ENCODE measurements around the gene RASSF1. TPM values are rescaled to one million over a fixed set of nuclear protein-coding genes. Genes with fewer than 3 reads are reported as not detected.
A peak's percentile ranks its signal among the peaks of the same experiment; 100 is the strongest.

The RASSF1 gene
- total RNA-seq, 2 donors from 2014 or later, result 9.4 to 17.2 TPM

GRCh38 chr3:50299929-50300680, 40.5 kb downstream of the RASSF1 start:
- Mint-ChIP-seq H3K4me3 (peak overlapping the region; percentile 82), H3K27ac (peak overlapping the region; percentile 89), H3K27me3 (ENCODE audit: insufficient read depth) (no peaks in the 10 kb centered on the region), H3K36me3 (ENCODE audit: low read depth) (peaks cover 2% of the 10 kb centered on the region), H3K4me1 (peaks cover 17% of the 10 kb centered on the region), H3K9me3 (peaks cover 6% of the 10 kb centered on the region)
- DNase-seq, result peak; percentile 55
- WGBS, 2 experiments (ENCODE audit: insufficient coverage in 1 of 2, insufficient read length in 1 of 2), result 71 to 80% methylated on average over 10 to 12 of the region's 12 CpGs
- peak overlapping the region; percentile 47 for H3K9ac ChIP-seq (ENCODE audit: extremely low read depth, low read length, poor library complexity, severe bottlenecking)
- peak overlapping the region; percentile 79 for H3K4me3 ChIP-seq (ENCODE audit: low read length)
- TF ChIP-seq CTCF (conservative IDR thresholded peaks at IDR 0.05), result no peak
- peak overlapping the region; percentile 38 for H3K27ac ChIP-seq (ENCODE audit: low read depth, low read length)
- peaks cover 3% of the 10 kb centered on the region for H3K4me1 ChIP-seq (ENCODE audit: control insufficient read depth, insufficient read depth, low read length)
- H3K27me3 ChIP-seq (ENCODE audit: control insufficient read depth, insufficient read depth, low read length, poor library complexity, severe bottlenecking), result no peaks in the 10 kb centered on the region
- H3K36me3 ChIP-seq (ENCODE audit: control insufficient read depth, insufficient read depth, low read length), result no peaks in the 10 kb centered on the region
- no peaks in the 10 kb centered on the region for H3K9me3 ChIP-seq (ENCODE audit: control insufficient read depth, low read length)

- H3K36me3 Mint-ChIP-seq (ENCODE audit: low read depth), result peaks cover 2% of the 10 kb centered on the region
- peaks cover 17% of the 10 kb centered on the region for H3K4me1 Mint-ChIP-seq
- no peaks in the 10 kb centered on the region for H3K36me3 ChIP-seq (ENCODE audit: control insufficient read depth, insufficient read depth, low read length)
- TF ChIP-seq CTCF (conservative IDR thresholded peaks at IDR 0.05), result no peak
- H3K27me3 Mint-ChIP-seq (ENCODE audit: insufficient read depth), result no peaks in the 10 kb centered on the region
- H3K27ac ChIP-seq (ENCODE audit: low read depth, low read length), result no peak overlapping the region
- peak overlapping the region; percentile 89 for H3K27ac Mint-ChIP-seq
- H3K9me3 ChIP-seq (ENCODE audit: control insufficient read depth, low read length), result no peaks in the 10 kb centered on the region
- no peak for DNase-seq
- no peaks in the 10 kb centered on the region for H3K27me3 ChIP-seq (ENCODE audit: control insufficient read depth, insufficient read depth, low read length, poor library complexity, severe bottlenecking)
- WGBS, 2 experiments (ENCODE audit: insufficient coverage in 1 of 2, insufficient read length in 1 of 2), result 4 to 8% methylated on average over 11 to 12 of the region's 12 CpGs
- peaks cover 2% of the 10 kb centered on the region for H3K9me3 Mint-ChIP-seq
- peak overlapping the region; percentile 79 for H3K4me3 ChIP-seq (ENCODE audit: low read length)
- peak overlapping the region; percentile 82 for H3K4me3 Mint-ChIP-seq
- H3K9ac ChIP-seq (ENCODE audit: extremely low read depth, low read length, poor library complexity, severe bottlenecking), result peak overlapping the region; percentile 47
- H3K4me1 ChIP-seq (ENCODE audit: control insufficient read depth, insufficient read depth, low read length), result peaks cover 3% of the 10 kb centered on the region
Measured at GRCh38 chr3:50299638-50299928, 41.1 kb downstream of the RASSF1 start.

- no peaks in the 10 kb centered on the region for H3K9me3 Mint-ChIP-seq
- TF ChIP-seq CTCF (conservative IDR thresholded peaks at IDR 0.05), result peak; percentile 56
- H3K27me3 Mint-ChIP-seq (ENCODE audit: insufficient read depth), result no peaks in the 10 kb centered on the region
- no peaks in the 10 kb centered on the region for H3K9me3 ChIP-seq (ENCODE audit: control insufficient read depth, low read length)
- H3K9ac ChIP-seq (ENCODE audit: extremely low read depth, low read length, poor library complexity, severe bottlenecking), result peak within 1 kb of the TSS; percentile 62
- no peaks in the 10 kb centered on the region for H3K36me3 ChIP-seq (ENCODE audit: control insufficient read depth, insufficient read depth, low read length)
- H3K27me3 ChIP-seq (ENCODE audit: control insufficient read depth, insufficient read depth, low read length, poor library complexity, severe bottlenecking), result no peaks in the 10 kb centered on the region
- peaks cover 17% of the 10 kb centered on the region for H3K4me1 Mint-ChIP-seq
- peaks cover 2% of the 10 kb centered on the region for H3K36me3 Mint-ChIP-seq (ENCODE audit: low read depth)
- peak within 1 kb of the TSS; percentile 67 for H3K27ac ChIP-seq (ENCODE audit: low read depth, low read length)
- peak within 1 kb of the TSS; percentile 95 for H3K27ac Mint-ChIP-seq
- WGBS, 2 experiments (ENCODE audit: insufficient coverage in 1 of 2, insufficient read length in 1 of 2), result 1% methylated on average over 32 to 61 of the region's 61 CpGs
- H3K4me3 ChIP-seq (ENCODE audit: low read length), result peak within 1 kb of the TSS; percentile 94
- DNase-seq, result peak; percentile 100
- peaks cover 3% of the 10 kb centered on the region for H3K4me1 ChIP-seq (ENCODE audit: control insufficient read depth, insufficient read depth, low read length)
- peak within 1 kb of the TSS; percentile 82 for H3K4me3 Mint-ChIP-seq
Measured at GRCh38 chr3:50298836-50299637, 41.6 kb downstream of the RASSF1 start, which contains the start of the genes HYAL3 and NAA80. HYAL3 (minus strand) TSS chr3:50299405; CDS start chr3:50295602, 3,803 bp downstream. NAA80 (minus strand) TSS chr3:50299405; CDS start chr3:50297463, 1,942 bp downstream.

Data from endodermal cell (in vitro differentiated cells).